Activated CD4-positive, alpha-beta T cell treated with anti-CD3 and anti-CD28 coated beads, Interleukin-2, Interleukin-6, amounts not matched to agents 100 ng/mL and 50 ng/mL, durations not matched to agents 16 hours and 8 hours (primary cell): ENCODE results near the gene ADAMTS17.
"Not testable (repeated sequence)": the region's sequence is repeated elsewhere in the genome, so short reads cannot be mapped to it uniquely, and the experiment has no call there.

Source experiments
- DNase-seq: peaks from one replicate; pipeline ENCODE4 v3.0.0-alpha.2; 2020

Gene ADAMTS17

GRCh38 chr15:100066521-100067280, 275.1 kb downstream of the ADAMTS17 start:
- not testable (repeated sequence) for DNase-seq

- DNase-seq, result no peak
These were observed 279.8 kb downstream of the ADAMTS17 start for GRCh38 chr15:100061944-100062343.

GRCh38 chr15:100060276-100060926, 281.4 kb downstream of the ADAMTS17 start:
- no peak for DNase-seq

GRCh38 chr15:100059521-100059920, 282.3 kb downstream of the ADAMTS17 start:
- no peak for DNase-seq

- DNase-seq, result no peak
These were observed 282.7 kb downstream of the ADAMTS17 start for GRCh38 chr15:100059094-100059493.

- no peak for DNase-seq
These were observed 283.3 kb downstream of the ADAMTS17 start for GRCh38 chr15:100058458-100058857.

- DNase-seq, result no peak
These were observed 284.5 kb downstream of the ADAMTS17 start for GRCh38 chr15:100057281-100057680.

- DNase-seq, result no peak
These were observed 285.2 kb downstream of the ADAMTS17 start for GRCh38 chr15:100056411-100057072.

- DNase-seq, result no peak
These were observed 286.0 kb downstream of the ADAMTS17 start for GRCh38 chr15:100055821-100056220.

GRCh38 chr15:100054539-100054938, 287.2 kb downstream of the ADAMTS17 start:
- no peak for DNase-seq

- DNase-seq, result no peak
These were observed 288.2 kb downstream of the ADAMTS17 start for GRCh38 chr15:100053474-100054121.

- DNase-seq, result no peak
These were observed 288.9 kb downstream of the ADAMTS17 start for GRCh38 chr15:100052716-100053473.

- DNase-seq, result no peak
These were observed 290.6 kb downstream of the ADAMTS17 start for GRCh38 chr15:100050877-100051786.

- no peak for DNase-seq
These were observed 291.6 kb downstream of the ADAMTS17 start for GRCh38 chr15:100049936-100050876.

GRCh38 chr15:100049483-100049882, 292.3 kb downstream of the ADAMTS17 start:
- no peak for DNase-seq

GRCh38 chr15:100048736-100049135, 293.0 kb downstream of the ADAMTS17 start:
- DNase-seq, result no peak

GRCh38 chr15:100043692-100044091, 298.1 kb downstream of the ADAMTS17 start:
- DNase-seq, result no peak

- DNase-seq, result no peak
These were observed 298.6 kb downstream of the ADAMTS17 start for GRCh38 chr15:100043068-100043641.

- DNase-seq, result no peak
These were observed 299.2 kb downstream of the ADAMTS17 start for GRCh38 chr15:100042558-100042957.
